Fibroblast of skin of left quadriceps (primary cell): ENCODE results near the gene NAP1L5.

ENCODE experiments used
- DNase-seq, 2 experiments: peaks; one replicate each; pipeline ENCODE4 v3.0.0-alpha.2; 2013; ENCODE audit warnings: low read depth in 2 of 2

Gene NAP1L5, protein sequence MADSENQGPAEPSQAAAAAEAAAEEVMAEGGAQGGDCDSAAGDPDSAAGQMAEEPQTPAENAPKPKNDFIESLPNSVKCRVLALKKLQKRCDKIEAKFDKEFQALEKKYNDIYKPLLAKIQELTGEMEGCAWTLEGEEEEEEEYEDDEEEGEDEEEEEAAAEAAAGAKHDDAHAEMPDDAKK

DNA sequence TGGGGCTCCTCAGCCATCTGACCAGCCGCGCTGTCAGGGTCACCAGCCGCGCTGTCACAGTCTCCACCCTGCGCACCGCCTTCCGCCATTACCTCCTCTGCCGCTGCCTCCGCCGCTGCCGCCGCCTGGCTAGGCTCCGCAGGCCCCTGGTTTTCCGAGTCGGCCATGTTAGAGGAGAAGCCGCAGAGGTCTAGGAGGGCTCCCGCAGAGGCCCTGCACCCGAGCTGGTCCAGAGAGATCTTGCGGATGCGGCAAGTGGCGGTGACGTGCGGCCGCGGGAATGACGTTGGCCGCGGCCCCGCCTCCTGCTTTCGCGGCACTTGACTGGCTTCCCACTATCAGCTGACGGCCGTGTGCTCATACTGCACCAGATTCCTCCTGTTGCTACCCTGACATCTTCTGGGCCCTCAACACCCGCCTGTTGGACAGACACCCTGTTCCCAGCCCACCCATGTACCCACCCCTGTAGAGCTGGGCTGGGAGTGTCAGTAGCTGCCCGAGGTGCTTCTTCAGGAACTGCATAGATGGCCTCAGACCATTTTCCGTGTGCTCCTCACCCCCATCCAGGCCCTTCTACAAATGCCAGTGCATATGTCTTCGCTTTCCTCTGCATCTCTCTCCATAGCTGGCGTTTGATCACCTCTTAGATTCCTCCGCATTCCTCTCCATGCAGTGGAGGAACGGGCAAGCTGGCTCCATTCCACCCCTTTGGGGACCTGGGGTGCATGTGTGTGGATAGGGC lies at the start of gene NAP1L5:
Gene NAP1L5, minus strand, starts transcription at position 242 of the 742 bp plus-strand sequence. Its CDS starts 75 bp downstream, at position 167.
- no peak for DNase-seq

DNA sequence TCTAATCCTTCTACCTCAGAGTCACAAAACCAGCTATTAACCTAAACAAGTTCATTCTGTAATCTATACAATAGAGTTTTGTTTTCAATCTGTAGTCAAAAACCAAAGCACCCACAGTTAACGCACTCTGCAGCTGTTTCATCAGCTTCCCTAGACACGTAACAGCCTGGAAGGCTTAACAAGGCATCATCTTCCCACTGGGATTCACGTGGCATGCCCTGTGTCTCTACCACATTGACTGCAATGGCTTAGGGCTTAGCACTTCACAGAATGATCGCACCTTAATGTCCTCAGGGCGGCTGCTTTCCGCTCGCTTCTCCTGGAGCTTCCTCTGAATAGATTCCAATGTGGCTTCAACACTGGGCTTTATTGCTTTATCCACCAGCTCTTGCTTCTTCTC lies 49.7 kb upstream of the NAP1L5 start:
- no peak for DNase-seq

DNA sequence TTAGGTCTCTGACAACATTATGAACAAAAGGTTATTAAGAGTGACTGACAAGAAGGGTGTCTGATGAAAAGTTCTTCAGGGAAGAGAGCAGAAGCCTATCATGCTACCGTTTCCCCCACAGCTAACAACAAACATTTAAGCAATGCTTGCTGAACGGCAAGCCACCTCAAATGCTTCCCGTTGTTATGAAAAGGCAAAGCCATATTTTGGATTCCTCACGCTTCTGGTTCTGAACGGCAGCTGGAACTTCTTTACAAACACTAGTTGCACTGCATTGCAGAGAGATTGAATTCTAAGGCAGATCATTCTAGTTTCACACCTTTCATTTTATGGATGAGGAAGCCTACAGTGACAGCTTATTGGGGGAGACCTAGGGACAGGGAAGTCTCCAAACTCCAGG lies 48.6 kb upstream of the NAP1L5 start:
- no peak for DNase-seq

DNA sequence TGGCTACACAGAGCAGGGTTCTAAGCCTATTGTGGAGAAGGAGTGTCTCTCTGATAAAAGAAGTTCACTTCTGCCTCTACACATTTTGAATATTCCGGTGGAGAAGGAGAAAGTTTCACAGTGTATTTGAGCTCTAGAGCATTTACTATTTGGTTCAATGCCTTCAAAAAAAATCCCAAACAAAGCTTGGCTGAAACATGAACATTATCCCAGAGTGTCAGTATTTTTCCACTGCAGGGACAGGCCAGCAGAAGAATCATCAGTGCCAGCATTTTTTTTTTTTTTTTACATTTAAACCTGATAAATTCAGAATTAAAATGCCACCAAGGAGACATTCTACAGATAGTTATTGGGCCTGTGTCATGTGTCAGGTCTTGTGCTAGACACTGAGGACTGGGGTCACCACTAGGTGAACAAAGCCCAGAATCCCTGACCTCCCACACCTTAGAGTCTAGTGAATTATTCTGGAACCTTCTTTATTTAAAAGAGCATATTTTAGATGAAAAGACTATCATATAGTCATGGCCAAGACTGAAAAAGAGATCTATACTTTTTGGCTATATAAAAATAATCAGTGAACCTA lies 48.0 kb upstream of the NAP1L5 start:
- DNase-seq: no peak

DNA sequence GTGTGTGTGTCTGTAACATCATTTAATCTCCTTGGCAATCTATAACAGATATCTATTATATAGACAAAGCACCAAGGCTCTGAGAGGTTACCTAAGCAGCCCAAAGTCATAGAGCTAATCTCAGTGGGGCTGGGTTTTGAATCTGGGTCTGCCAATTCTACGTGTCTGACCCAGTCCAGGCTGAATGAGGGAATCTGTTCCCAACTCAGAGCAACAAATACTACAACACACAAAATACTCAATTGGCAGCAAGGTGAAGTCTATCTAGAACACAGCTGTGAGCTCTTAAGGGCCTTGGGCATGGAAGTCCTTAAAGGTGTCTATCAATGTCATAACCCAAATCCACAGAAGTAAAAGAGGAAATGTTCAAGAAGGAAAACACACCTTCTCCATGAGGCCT lies 47.5 kb upstream of the NAP1L5 start:
- no peak for DNase-seq

DNA sequence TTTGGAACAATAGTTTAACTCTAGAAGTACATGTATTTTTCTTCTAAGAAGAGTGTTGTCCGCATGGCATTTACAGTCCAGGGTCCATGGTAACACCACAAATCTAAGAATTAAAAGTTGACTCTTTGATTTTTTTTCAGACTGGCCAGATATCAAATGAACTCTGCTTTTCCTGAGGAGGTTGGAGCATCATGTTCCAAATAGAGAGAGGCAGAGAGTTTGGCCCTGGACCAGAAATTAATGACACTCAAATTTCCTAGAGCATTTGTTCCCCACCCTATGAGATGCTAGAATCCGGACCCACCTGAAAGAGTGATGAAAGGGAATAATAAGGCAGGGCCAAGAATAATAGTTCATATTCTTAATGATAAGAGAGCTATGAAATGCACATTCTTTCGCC lies 47.0 kb upstream of the NAP1L5 start:
- DNase-seq: no peak

DNA sequence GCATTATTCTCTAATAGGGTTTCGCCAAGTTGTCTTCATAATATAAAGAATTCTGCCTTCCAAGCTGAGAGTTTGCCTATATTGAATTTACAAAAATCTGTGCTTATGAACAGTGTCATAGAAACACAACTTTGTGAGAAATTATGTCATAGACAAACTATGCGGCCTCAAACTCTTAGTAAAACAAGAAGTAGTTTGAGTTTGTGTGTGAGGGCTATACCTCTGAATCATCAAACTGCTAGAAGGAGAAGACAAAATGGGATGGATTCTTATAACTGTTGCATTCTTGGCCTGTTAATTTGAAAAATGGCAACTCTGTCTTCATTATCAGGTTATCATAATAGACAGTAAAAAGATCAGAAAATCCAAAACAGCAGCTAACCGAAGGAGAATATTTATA lies 46.1 kb upstream of the NAP1L5 start:
- peak; percentile 45 to 57 for DNase-seq

DNA sequence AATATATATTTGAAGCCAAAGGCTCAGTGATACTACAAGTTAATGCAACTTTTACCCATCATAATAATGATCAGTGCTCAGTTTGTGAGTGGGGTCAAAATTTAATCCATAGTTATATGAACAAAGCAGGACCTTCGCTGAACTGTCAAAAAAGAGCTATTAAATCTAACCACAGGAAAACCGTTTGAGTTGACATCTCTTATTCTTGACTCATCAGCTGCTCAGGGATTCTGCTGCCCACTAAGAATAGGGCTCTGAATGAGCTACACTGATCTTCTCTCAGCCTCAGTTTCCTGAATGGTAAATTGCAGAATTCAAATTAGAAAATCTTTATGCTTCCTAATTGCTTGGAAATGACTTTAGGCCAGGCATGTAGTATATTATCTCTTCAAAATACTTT lies 44.9 kb upstream of the NAP1L5 start:
- DNase-seq: no peak

DNA sequence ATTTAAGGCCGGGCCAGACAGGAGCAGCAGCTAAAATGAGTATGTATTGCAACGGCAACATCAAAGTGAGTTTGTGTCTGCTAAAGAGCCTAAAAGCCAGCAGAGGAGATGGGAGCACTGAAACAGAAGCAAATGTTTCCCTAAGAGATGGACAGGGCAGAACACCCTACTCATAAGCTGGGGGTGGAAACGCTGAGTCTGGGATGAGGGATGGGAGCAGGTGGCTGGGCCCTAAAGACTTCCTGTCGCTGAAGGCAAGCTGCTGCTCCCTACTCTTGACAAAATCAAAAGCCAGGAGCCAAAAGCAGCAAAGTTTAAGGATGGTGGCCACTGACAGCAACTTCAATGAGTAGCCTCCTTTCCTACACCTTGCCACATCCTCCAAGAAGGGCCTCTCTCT lies 40.6 kb upstream of the NAP1L5 start:
- DNase-seq: no peak

DNA sequence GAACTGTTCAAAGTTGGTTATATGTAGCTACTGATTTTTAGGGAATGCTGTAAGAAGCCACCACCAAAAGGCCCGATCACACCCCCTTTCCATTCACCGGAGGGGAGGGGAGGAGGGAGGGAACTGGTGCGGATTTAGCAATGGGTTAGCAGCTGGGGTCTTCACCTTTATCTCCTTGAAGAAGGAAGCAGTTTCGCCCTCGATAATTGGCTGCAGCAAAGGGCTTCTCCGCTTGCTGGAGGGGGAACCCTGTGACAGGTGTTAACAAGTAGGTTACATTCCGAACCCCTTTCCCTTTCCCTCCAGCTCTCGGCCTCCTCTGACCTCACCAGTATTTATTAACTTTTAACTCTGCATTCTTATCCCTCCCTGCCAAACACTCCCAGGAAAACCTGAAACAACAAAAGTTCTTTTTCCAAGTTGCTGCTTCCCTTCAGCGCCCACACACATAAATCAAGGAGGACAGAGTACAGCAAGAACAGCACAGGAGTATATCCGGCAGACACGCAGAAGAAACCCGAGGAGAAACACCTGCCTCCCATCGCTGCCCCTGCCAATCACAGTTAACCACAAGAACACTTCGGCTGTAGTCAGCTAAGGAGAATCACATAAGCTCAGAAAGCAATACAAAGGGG lies 39.8 kb upstream of the NAP1L5 start:
- DNase-seq: no peak

DNA sequence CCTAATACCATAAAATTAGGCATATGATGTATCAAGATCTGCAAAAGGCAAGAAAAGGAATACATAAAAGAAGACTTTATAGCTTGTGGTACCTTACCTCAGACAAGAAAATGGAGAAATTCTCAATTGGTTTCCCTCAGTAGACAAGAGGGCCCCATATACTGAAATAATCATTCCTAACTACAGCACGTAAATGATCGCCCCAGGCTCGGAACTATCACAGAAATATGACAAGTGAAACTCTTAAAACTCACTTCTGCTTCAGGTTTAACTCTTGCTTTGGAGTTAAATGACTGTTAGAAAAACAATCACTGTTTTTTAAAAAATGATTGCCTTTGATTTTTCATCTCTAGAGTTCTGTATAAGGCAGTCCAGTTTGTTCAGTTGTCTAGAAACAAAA lies 38.6 kb upstream of the NAP1L5 start:
- DNase-seq: no peak

DNA sequence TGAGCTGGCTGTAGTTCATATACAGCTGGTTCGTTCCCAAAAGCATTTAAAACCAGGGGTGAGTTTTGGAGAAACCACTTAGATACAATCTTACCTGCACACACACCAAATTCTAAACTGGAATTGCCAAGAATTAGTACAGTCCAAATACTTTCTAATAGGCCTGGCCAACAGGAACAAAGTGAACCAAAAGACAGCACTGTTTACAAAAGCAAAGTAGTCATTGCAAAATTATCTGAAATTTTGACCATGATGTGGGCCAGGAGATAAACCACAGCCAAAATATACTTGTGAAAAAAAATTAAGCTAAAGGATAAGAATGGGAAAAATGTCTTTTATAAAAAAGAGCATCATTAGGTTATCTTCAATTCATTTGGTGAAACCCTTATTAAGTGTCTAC lies 37.9 kb upstream of the NAP1L5 start:
- no peak for DNase-seq

DNA sequence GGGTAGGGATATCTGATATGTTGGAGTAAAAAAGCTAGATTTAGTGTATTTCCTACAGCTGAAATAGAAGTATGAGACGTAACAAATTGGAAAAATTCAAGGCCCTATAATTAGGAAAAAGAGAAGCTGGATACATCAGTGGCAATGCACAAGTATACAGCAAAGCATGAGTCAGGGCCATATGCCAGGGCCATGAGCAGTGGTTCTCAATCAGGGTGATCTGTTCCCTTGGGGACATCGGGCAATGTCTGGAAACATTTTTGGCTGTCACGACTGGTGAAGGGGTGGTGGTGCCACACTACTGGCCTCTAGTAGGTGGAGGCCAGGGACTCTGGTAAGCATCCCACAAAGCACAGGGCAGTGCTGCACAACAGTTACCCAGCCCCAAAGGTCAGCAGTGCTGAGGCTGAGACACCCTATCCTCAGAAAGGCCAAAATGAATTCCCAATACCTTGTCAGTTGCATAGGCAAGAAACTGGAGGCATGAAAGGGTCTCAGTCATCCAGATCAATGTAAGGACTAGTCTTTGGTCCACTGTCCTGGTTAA lies 36.8 kb upstream of the NAP1L5 start:
- DNase-seq: no peak

DNA sequence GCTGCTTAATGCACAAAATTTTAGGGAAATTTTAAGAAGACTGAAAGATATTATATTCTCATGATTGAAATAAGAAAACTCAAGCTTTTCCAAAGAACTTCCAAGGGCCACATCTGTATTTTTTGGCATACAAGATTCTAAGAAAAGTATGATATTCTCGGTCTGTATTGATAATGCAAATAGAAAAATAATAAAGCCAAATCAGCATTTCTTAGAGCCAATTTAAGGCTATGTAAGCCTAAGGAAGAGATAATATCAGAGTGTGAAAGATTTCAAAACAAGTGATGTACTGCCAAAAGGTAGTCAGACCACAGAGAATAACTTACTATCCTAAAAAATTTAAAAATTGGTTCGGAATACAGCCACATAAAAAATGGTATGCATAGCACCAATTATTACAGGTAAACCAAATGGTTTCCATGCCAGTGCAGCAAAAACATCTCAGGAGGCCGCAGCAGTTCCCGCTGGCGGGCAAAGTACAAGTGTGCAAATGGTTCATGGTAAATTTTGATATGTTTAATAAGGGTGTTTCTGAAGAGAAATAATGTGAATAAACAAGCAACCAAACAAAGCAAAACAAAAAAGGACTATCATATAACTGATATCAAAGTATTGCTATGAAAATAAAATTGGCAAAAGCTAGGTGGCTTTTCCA lies 35.2 kb upstream of the NAP1L5 start:
- no peak for DNase-seq

DNA sequence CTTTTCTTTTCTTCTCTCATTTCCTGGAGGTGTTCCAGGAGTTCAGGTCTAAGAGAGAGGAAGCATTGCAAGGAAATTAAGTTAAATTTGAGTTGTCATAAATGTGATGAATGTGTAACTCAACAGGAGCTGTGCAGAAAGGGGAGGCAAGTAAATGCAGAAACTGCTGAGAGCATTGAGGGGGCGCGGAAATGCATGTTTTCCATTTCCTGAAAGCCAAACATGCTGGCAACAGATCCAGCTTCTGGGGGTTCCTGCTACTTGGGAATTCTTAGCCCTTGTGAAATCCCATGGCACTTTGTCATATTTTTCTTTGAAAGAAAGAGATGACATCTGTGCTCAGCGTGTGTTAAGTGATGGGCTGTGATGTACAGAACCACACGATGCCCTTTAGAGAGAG lies 33.8 kb upstream of the NAP1L5 start:
- peak; percentile 42 to 51 for DNase-seq

DNA sequence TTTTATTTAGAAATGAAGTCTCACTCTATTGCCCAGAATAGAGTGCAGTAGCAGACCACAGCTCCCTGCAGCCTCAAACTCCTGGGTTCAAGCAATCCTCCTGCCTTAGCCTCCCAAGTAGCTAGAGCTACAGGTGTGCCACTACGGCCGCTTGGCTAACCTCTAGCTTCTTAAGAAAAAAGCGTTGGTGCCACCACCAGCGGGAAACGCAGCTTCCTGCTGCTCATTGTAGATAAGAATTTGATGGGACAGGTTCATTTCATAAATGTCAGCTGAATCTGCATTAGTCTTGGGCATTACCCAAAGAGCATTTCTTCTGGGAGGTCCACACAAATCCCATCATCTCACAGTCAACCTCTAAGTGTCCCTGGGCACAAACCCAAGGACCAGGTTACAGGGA lies 33.2 kb upstream of the NAP1L5 start:
- DNase-seq: no peak

DNA sequence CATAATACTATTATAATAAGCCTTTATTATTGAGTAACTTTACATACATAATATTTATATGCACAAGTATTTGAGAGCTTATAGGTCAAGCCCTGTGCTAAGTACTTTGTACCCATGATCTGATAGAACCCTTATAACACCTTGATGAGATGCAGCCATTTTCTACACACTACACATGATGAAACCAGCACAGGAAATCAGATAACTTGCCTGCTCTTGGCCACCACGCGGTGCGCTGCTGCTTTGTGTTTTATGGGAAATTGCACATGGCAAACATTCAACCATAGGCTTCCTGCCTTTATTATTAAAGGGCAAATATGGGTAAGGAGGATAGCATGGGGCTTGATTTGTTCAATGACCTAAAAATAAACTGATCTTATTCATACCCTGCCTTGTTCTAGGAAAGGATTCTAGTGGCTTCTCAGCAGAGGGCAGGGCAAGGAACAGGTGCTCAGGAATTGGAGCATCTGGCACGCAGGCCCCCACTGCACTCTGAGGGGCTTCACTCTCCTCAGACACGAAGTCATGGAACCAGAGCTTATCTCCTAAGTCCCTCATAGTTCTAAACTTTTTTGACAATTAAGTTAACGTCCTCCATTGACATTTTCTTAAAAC lies 31.6 kb upstream of the NAP1L5 start:
- no peak for DNase-seq

DNA sequence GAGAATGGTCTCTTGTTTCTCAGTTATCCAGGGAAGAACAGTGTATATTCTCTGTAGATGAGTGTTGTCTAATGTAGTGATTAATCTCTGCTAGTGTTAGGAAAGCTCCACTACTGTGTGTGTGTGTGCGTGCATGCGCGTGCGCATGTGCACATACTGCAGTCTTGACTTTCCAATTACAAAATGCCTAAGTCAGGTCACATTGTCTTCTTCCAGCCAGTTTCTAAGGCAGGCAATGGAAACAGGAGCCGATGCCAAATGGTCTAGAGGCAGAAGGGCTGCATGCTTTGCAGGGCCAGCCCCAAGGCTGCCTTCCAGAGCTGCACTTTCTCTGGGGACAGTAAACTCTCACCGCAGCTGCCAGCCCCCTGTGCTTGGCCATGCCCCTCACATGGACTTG lies 30.5 kb upstream of the NAP1L5 start:
- DNase-seq: no peak

DNA sequence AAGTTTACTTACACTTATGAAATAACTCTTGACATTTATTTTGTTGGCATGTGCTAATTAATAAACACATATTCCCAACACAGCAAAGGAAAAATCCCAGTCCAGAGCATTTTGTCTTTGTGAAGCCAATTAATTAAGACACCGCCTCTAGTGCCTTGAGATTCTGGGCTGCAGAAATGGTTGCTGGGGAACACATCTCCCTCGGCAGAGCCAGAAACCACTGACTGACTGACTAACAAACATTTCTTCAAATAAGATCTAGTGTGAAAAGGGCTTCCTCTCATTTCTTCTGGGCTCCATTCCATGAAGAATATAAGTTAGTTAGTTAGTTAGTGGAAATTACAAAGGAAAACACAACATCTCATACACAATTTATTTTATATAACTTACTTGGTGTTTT lies 28.4 kb upstream of the NAP1L5 start:
- DNase-seq: no peak

DNA sequence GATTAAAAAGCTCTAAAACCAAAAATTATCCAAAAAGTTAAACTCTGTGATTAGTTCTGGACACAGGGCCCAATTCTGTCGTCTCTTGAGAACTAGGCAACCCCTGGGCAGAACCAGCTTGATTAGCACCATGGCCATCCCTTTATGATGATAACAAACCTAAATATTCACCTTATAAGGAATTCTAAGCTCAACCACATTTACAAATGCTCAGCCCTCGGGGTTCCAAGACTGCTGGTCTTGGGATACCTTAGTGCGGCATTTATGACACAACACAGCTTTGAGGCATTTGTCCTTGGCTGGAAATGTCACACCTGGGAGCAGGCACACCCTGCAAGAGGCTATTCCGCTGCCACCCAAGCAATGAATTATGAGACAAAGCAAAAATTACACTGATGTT lies 27.5 kb upstream of the NAP1L5 start:
- no peak for DNase-seq

DNA sequence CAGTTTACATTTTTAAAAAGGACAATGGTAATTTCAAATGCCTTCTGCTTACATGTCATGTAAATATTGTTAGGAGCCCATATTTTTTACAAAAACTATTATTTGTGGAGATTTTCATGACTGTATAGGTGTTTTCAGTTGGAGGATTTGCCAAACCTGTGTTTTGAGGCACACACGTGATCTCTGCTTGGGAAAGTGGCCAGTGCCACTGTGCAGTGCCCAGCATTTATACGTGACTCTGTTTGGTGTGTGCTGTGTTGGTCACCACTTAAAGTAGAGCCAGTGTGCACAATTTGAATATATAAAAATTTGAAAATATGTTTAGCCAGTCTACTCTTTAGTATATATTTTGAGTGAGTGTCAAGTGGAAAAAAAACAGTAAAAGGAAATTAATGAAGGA lies 26.8 kb upstream of the NAP1L5 start:
- DNase-seq: no peak

DNA sequence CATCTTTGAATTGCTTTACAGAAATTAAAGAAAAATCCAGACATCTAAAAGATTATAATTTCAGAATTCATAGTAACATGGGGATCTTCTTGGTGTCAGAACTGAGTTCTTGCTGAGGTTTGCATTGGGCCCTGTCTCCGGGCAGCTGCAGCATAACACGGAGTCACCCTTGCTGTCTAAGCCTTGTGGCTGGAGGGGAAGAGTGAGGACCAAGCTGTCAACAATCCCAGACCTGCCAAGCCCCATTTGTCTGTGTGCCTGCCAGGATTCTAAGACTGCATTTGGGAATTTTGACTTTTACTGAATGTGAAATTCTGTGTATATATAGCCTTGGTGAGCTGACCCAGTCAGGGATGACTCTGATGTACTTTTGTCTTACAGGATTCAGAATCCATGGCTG lies 25.2 kb upstream of the NAP1L5 start:
- no peak for DNase-seq
